Right atrium auricular region (tissue), 2 donors: Measurements from ENCODE around the gene GSTP1. TPM values are rescaled to one million over a fixed set of nuclear protein-coding genes. Genes with fewer than 3 reads are reported as not detected.
"Not testable (repeated sequence)": the region's sequence is repeated elsewhere in the genome, so short reads cannot be mapped to it uniquely, and the experiment has no call there.

Experiments
- DNase-seq: peaks from one replicate; pipeline ENCODE4 v3.0.0-alpha.2; 2019; ENCODE audit warnings: low spot score
- H3K27ac ChIP-seq, 2 donors: fragments of 200-600 bp; sonication (generic); 1 replicate in 1 of 2; 2 replicates in 1 of 2; pipeline ENCODE4 v1.5.1; 2016 to 2019
- H3K27me3 ChIP-seq, 2 donors: fragments of 200-600 bp; sonication (generic); one replicate each; pipeline versions ENCODE4 v1.5.1 to v1.6.0; 2017 to 2019
- H3K36me3 ChIP-seq: fragments of 200-600 bp; sonication (generic); one replicate; pipeline ENCODE4 v1.5.1; 2016
- H3K4me1 ChIP-seq, 2 donors: fragments of 200-600 bp; sonication (generic); one replicate each; pipeline versions ENCODE4 v1.5.1 to v1.6.0; 2017 to 2019
- H3K4me3 ChIP-seq, 2 donors: fragments of 200-600 bp; sonication (generic); 1 replicate in 1 of 2; 2 replicates in 1 of 2; pipeline ENCODE4 v1.5.1; 2017 to 2019; ENCODE audit warnings: mild to moderate bottlenecking in 1 of 2, moderate library complexity in 1 of 2
- H3K9me3 ChIP-seq, 2 donors: fragments of 200-600 bp; sonication (generic); one replicate each; pipeline ENCODE4 v1.5.1; 2019
- total RNA-seq, 2 donors: library from RNA; depleted of rRNA; stranded (reverse); fragments of >200 nt; gene quantifications; one replicate each; pipeline ENCODE4 v1.1.0, GENCODE V29; 2016
- TF ChIP-seq, protein P1 (sequence below), 2 donors: fragments of 200-600 bp; sonication (generic); IDR thresholded peaks; one replicate each; pipeline ENCODE4 v1.5.1; 2019; ENCODE audit warnings: antibody characterized with exemption in 2 of 2

The GSTP1 gene
- total RNA-seq, 2 donors from 2014 or later, result 249 to 944 TPM

DNA sequence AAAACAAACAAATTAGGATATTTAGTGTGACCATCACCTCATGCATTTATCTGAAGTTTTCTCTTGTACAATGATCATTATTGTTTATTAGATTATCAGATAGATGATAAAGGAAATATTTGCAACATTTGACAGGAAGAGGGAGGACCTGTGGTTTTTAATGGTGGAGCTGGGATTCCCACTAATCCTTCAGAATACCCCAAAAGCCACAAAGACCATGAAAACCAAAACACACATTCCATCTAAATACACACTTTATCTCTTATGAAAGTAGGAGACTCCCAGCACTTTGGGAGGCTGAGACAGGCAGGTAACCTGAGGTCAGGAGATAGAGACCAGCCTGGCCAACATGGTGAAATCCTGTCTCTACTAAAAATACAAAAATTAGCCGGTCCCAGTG lies 15.5 kb downstream of the GSTP1 start:
- Histone ChIP-seq H3K9me3 (peaks cover 0 to 4% of the 10 kb centered on the region in 2 donors), H3K36me3 (no peaks in the 10 kb centered on the region), H3K27ac (no peak overlapping the region), H3K4me1 (no peaks in the 10 kb centered on the region), H3K4me3 (no peak overlapping the region), H3K27me3 (no peaks in the 10 kb centered on the region)
- DNase-seq, result no peak
- TF ChIP-seq, protein P1, sequence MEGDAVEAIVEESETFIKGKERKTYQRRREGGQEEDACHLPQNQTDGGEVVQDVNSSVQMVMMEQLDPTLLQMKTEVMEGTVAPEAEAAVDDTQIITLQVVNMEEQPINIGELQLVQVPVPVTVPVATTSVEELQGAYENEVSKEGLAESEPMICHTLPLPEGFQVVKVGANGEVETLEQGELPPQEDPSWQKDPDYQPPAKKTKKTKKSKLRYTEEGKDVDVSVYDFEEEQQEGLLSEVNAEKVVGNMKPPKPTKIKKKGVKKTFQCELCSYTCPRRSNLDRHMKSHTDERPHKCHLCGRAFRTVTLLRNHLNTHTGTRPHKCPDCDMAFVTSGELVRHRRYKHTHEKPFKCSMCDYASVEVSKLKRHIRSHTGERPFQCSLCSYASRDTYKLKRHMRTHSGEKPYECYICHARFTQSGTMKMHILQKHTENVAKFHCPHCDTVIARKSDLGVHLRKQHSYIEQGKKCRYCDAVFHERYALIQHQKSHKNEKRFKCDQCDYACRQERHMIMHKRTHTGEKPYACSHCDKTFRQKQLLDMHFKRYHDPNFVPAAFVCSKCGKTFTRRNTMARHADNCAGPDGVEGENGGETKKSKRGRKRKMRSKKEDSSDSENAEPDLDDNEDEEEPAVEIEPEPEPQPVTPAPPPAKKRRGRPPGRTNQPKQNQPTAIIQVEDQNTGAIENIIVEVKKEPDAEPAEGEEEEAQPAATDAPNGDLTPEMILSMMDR (IDR thresholded peaks at IDR 0.05), result no peak

DNA sequence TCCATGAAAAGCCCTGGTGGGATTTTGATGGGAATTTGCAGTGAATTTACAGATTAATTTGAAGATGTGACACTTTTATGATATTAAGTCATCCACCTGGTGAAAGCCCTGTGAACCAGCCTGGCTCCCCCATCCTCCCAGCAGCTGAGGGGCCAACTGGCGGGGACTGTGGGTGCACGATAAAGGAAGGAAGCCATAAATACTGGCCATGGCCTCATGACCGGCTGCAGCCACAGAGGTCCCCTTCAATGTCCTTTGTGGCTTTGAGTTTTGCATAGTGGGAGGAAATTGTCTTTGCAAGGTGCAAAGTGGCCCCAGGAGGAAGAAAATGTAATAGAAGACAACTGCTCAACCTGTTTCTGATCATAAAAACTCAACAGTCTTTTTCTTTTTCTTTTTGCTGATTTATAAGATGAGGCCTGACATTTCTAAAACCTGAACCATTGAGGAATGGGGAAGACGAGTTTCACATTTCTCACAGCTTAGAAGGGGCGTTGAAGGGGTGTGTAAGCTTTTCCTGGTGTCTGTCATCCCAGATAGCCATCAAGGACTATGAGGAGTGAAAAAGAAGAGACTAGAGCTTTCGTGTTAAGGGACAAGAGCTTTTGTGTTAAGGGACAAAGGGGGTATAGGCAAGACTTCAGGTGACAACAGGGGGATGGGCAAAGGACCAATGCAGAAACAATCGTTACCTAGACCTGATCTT lies 16.9 kb downstream of the GSTP1 start:
- no peak for DNase-seq
- TF ChIP-seq, protein P1 (IDR thresholded peaks at IDR 0.05), result no peak
- peaks cover 0 to 4% of the 10 kb centered on the region in 2 donors for H3K9me3 ChIP-seq
- no peak overlapping the region for H3K4me3 ChIP-seq
- H3K27ac ChIP-seq, result no peak overlapping the region
- no peaks in the 10 kb centered on the region for H3K4me1 ChIP-seq
- no peaks in the 10 kb centered on the region for H3K36me3 ChIP-seq
- H3K27me3 ChIP-seq, result no peaks in the 10 kb centered on the region

DNA sequence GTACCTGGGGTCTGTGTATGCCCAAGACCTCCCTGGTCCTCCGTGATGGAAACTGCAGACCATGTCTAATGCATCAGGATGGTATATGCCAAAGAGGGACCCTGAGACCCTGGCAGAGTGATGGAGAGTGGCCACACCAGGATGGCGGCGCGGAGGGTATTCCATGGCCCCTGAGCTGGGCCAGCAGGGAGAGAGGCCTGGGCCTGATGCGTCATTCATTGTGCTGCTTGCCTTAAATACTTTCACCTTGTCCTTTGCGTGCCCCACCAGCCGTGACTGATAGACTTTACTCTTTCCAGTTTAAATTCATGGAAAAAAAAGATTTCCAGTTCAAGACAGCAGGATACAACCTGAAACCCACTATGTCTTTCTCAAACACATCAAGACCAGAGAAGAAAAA lies 17.5 kb downstream of the GSTP1 start:
- Histone ChIP-seq H3K4me1 (peaks cover 0 to 4% of the 10 kb centered on the region in 2 donors), H3K36me3 (no peaks in the 10 kb centered on the region), H3K9me3 (peaks cover 0 to 4% of the 10 kb centered on the region in 2 donors), H3K27ac (no peak overlapping the region), H3K27me3 (no peaks in the 10 kb centered on the region), H3K4me3 (no peak overlapping the region)
- no peak for DNase-seq
- TF ChIP-seq, protein P1 (IDR thresholded peaks at IDR 0.05), result no peak

DNA sequence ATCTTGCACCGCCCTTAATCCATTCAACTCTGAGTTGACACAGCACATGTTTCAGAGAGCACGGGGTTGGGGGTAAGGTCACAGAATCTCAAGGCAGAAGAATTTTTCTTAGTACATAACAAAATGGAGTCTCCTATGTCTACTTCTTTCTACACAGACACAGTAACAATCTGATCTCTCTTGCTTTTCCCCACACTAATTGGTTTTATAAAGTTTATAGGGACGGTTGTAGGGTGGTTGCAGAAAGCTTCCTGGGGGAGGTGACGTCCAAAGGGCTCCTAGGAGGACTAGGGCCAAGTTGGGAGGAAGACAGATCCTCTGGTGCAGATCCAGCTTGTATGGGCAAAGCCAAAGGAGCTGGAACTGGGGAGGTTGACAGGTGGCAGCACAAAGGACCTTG lies 20.5 kb downstream of the GSTP1 start:
- not testable (repeated sequence) for H3K36me3 ChIP-seq, H3K27ac ChIP-seq, H3K4me3 ChIP-seq, H3K9me3 ChIP-seq, H3K27me3 ChIP-seq, DNase-seq
- peaks cover 0 to 24% of the 10 kb centered on the region in 2 donors for H3K4me1 ChIP-seq

DNA sequence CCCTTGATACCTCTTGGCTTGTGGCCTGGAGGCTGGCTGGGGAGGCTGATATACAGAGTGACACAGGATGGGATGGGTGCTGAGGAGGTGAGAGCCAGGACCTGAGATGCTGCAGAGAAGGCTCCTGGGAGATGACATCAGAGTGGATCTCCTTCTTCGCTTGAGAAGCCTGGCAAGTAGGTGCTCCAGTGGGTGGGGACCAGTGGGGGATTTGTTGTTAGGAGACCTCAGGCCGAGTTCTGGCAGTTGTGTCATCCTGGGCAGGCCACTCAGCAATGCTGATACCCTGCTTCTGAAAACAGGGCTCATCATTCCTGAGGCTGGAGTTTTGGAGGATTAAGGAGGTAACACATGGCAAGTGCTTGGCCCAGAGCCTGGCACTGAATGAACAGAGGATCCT lies 21.2 kb downstream of the GSTP1 start:
- H3K4me1 ChIP-seq, result peaks cover 0 to 24% of the 10 kb centered on the region in 2 donors
- no peak overlapping the region for H3K27ac ChIP-seq
- no peak for DNase-seq
- TF ChIP-seq, protein P1 (IDR thresholded peaks at IDR 0.05), result no peak
- no peaks in the 10 kb centered on the region for H3K9me3 ChIP-seq
- no peak overlapping the region for H3K4me3 ChIP-seq
- H3K27me3 ChIP-seq, result no peaks in the 10 kb centered on the region
- peaks cover 14% of the 10 kb centered on the region for H3K36me3 ChIP-seq

DNA sequence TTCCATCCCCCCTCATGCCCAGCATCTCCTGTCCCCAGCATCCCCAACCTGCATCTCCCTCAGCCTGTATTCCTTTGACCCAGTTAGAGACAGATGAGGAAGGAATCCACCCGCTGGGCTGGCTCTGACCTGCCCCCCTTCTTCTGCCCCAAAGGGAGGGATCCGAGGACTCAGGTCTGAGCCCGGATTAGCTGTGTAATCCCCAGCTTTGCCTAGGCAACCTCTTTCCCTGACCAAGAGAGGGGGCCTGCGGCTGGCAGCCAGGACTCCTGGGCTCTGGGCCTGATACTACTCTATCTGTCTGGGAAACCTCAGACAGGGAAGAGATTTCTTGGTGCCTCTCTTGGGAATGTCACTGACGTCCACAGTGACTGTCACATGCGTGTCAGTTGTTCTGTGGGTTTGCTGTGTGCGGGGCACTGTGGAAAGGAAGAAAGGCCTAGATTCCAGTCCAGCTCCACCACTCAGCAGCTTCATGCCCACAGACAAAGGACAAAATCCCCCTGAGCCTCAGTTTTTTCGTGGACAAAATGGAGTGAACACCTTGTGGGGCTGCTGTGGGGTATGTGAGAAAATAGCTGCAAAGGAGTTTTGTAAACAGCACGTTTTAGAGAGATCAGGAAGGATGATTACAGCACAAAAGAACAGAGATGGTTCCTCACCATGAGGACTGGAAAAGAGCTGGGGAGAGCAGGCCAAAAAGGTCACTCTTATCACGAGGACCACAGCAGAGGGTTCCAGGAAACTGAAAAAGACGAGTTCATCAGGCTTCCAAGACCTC lies 21.8 kb downstream of the GSTP1 start:
- peaks cover 0 to 24% of the 10 kb centered on the region in 2 donors for H3K4me1 ChIP-seq
- TF ChIP-seq, protein P1 (IDR thresholded peaks at IDR 0.05), result no peak
- DNase-seq, result no peak
- H3K36me3 ChIP-seq, result peaks cover 20% of the 10 kb centered on the region
- H3K27ac ChIP-seq, result peak overlapping the region in 1 of 2 donors; percentile 93
- no peaks in the 10 kb centered on the region for H3K27me3 ChIP-seq
- no peak overlapping the region for H3K4me3 ChIP-seq
- no peaks in the 10 kb centered on the region for H3K9me3 ChIP-seq
